Dermis microvascular lymphatic vessel endothelial cell (primary cell): ENCODE measurements around the gene PERM1. TPM values are rescaled to one million over a fixed set of nuclear protein-coding genes. Genes with fewer than 3 reads are reported as not detected.
"Not testable (repeated sequence)": the region's sequence is repeated elsewhere in the genome, so short reads cannot be mapped to it uniquely, and the experiment has no call there.

Source experiments
- DNase-seq, 2 donors: peaks; one replicate each; pipeline versions ENCODE4 v3.0.0 to v3.0.0-alpha.2; 2010; ENCODE audit warnings: low read depth in 2 of 2
- total RNA-seq: library from RNA; depleted of rRNA; stranded (reverse); fragments of >200 nt; gene quantifications from 2 replicates; pipeline ENCODE4 v1.2.1, GENCODE V29; 2014

PERM1 gene
- total RNA-seq, 1 donor from 2014 or later, result not detected

DNA sequence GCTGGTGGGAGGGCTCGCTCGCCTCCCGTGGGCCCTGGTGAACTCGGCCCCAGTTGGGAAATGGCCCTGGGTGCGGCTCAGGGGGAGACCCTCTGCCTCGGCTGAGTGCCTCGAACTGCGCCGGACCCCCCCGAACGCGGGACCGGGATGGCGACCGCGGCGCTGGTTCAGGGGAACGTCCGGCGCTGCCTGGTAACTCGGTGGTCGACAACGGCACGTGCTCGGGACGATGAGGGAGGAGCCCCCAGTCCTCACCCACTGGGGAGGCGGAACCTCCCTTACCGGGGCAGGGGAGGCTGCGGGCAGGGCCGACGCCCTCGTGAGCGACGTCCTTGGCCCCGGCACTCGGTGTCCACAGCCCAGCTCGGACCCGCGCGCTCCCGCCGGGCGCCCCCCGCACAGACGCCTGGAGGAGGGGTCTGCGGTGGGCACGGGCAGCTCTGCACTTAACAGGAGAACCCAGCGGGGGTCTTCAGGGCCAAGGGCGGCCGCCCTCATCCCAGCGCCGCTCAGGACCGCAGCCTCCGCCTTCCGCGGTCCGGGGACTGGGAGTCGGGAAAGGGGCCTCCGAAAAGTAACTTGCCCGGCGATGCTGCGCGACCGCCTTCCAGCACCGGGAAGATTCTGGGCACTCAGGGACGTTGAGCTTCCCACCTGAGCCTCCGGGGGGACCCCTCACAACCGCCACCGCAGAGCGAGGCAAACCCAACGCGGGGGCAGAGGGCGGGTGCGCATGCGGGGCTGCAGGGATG, 16.3 kb upstream of the PERM1 start:
- DNase-seq, result no peak

DNA sequence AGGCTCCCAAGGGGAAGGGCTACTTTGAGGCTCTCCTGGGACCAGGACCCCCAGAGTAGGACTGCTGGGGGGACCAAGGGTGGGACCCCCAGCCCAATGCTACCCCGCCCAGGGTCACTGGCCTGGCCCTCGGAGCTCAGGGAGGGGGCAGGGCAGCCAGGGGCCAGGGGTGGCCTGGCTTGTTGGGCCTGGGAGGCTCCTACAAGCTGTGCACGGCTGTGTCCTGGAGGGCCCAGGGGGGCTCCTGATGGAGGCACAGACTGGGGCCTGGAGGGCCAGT, 15.8 kb upstream of the PERM1 start:
- no peak for DNase-seq

DNA sequence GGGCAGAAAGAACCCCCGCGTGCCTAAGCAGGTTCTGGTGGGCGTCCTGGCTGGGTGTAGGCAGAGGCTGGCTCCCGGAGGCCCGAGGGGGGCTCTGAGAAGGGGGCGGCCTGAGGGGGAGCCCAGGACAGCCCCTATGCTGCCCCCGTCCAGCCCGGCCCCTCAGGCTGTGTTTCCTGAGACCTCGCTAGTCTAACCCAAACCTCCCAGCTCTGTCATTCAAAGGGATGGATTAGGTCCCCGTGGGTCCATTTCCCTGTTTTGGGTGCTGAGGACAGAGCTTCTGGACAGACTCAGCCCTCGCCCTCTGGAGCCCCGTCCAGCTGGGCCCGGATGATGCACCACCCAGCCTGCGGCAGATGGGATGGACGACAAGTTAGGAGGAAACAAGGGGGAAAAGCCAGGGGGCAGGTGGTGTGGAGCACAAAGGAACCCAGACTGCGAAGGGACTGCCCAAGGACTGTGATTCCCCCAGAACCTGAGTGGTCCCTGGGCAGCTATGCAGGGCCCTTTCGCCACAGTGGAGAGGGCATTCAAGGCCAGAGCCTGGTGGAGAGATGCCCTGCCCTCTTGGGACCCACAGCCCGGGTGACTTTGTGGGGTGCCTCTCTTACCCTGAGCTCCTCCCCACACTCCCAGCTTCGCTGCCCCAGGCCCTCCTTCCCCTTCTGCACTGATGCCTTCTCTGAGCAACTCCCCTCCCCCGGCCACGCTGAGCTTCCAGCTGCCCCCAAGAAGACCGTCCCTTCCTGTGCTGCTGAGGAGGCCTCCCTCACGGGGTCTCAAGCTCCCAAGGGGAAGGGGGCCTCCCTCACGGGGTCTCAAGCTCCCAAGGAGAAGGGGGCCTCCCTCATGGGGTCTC, 15.2 kb upstream of the PERM1 start:
- no peak for DNase-seq

GRCh38 chr1:995665-996633, 14.1 kb upstream of the PERM1 start:
- no peak for DNase-seq

GRCh38 chr1:994546-994945, 12.7 kb upstream of the PERM1 start:
- DNase-seq, result not testable (repeated sequence)

DNA sequence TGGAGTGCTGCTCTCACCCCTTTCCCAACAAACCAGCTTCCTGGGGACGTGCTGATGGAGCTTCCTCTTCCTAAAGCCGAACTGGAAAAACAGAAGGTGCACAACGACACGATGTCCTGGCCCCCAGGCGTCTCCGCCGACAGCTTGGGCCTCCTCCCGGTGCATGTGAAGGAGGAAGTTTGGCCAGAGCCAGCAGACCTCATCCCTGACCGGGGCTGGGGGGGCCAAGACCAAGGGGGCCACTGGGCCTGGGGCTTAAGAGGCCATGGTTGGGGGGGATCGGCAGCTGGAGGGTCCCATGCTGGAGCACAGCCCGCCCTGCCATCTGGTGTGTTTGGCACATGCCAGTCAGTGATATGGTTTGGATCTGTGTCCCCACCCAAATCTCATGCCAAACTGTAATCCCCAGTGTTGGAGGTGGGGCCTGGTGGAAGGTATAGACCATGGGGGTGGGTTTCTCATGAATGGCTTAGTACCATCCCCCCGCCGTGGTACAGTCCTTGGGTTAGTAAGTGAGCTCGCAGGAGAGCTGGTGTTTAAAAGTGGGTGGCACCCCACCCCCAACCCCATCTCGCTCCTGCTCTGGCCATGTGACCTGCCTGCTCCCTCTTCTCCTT, 11.6 kb upstream of the PERM1 start:
- no peak for DNase-seq

DNA sequence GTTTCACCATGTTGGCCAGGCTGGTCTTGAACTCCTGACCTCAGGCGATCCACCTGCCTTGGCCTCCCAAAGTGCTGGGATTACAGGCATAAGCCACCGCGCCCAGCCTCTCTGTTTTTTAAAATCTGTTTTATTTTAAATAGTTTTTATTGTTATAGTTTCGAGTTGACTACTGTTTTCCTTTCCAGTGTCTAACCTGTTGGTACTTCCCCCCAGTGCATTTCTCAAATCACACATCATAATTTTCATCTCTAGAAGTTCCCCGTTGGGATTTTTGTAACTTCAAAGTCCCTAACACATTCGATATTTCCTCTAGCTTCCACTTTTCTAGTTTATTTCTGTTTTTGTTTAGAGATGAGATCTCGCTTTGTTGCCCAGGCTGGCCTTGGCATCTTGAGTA, 10.5 kb upstream of the PERM1 start:
- DNase-seq, result no peak

GRCh38 chr1:991895-992294, 10.0 kb upstream of the PERM1 start:
- no peak for DNase-seq

GRCh38 chr1:991275-991674, 9.4 kb upstream of the PERM1 start:
- not testable (repeated sequence) for DNase-seq

DNA sequence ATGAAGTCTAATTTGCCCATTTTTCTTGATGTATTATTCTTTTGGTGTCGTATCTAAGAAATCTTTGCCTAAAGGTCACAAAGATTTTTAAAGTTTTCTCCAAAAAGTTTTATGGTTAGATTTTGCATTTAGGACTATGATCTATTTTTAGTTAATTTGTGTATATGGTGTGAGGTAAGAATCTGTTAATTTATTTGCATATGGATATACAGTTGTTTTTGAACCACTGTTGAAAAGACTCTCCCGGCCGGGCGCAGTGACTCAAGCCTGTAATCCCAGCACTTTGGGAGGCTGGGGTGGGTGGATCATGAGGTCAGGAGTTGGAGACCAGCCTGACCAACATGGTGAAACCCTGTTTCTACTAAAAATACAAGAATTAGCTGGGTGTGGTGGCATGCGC, 6.2 kb upstream of the PERM1 start:
- DNase-seq, result not testable (repeated sequence)

GRCh38 chr1:985126-985525, 3.2 kb upstream of the PERM1 start:
- DNase-seq, result no peak

- no peak for DNase-seq
These were observed 2.6 kb upstream of the PERM1 start for GRCh38 chr1:984476-984814.

DNA sequence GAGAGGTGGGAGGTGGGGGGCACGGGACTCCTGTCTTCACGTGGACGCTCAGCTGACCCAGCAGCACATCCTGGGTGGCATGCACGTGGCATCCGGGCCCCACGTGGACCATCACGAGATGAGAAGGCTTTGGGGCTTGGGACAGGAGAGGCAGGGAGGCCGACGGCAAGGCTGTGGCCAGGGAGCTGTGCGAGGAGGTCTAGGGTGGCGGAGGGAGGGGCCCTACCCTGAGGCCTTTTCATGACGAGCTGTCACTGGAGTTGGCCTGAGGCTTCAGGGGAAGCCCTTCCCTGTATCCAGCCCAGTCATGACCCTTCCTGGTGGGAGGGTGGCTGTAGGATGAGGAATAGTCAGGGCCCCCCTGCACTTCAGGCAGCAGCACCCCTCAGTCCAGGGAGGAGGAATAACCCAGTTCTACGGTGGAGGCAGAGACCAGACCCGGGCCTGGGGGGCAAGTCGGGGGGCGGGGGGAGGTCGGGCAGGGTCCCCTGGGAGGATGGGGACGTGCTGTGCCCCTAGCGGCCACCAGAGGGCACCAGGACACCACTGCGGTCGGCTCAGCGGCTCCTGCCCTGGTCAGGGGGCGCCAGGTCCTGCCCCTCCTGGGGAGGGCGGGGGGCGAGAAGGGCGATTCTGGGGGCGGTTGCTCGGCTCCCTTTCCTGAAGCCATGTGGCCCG, 2.0 kb upstream of the PERM1 start:
- peak in 1 of 2 donors; percentile 33 for DNase-seq

- no peak for DNase-seq
These were observed 1.0 kb upstream of the PERM1 start for GRCh38 chr1:982765-983436.

DNA sequence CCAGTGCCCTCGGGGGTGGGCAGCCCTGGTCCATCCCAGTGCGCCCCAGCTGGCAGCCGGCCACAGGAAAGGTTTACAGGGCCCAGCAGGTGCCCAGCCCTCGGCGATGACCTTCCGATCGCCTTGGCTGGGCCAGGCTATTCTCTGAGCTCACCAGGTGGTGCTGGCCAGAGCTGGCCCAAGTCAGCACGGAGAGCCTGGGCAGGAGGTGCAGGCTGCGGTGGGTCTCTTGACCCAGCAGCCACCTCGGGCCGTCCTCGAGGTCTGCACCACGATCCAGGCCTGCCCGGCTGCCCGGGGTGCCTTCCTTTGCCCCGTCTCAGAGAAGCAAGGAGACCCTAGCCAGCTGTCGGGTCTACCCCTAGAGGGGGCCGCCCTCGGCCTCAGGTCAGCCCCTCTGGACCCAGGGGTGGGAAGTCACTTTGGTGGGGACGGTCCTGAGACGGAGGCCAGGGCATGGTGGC, 370 bp downstream of the PERM1 start:
- DNase-seq, result no peak

GRCh38 chr1:980602-981395, 1.1 kb downstream of the PERM1 start:
- no peak for DNase-seq

DNA sequence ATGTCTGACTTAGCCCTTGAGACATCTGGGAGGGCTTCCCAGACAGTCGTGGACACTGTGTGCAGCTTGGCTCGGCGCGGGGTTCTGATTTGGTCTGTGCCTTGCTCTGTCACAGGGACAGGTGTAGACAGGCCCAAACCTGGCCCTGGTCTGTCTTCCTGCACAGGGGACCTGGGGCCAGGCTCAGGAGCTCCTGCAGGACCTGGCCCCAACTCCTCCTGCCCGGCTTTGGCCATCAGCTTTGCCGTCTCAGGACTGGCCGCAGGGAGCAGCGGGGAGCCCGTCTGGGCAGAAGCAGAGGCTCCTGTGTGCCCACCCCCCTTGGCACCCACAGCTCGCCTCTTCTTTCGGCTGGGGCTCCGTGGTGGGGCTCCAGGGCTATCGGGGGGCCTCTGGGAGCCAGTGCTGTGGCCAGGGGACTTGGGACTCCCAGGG, 1.7 kb downstream of the PERM1 start:
- no peak for DNase-seq

- no peak for DNase-seq
These were observed 2.2 kb downstream of the PERM1 start for GRCh38 chr1:979744-980072.
